Measurements from ENCODE around the gene NEURL1. TPM values are rescaled to one million over a fixed set of nuclear protein-coding genes. Genes with fewer than 3 reads are reported as not detected.

Gene NEURL1
- polyA plus RNA-seq, 3 donors, result 3.0 to 17.2 (median 3.3) TPM

DNA sequence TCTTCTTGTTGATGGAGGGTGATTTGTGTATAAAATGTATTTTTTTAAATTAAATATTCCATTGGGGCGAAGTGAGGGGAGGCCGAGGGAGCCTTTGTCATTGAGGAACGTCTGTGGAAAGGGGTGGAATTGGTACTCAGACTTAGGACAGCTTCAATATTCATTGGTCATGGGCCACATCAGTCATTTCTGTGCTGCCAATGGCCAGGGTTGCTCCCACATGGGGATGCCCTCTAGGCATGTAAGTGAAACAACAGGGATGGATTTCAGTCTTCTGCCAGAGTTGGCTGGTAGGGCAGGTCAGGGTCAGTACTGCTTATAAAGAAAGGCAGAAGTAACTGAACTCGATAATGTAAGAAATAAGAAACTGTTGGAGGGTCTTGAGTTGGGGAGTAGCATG, 47.2 kb downstream of the NEURL1 start:
- Histone ChIP-seq H3K4me2 (replicated peaks; ENCODE audit: extremely low read depth, low read length, poor library complexity, severe bottlenecking) (no peak overlapping the region), H3K27ac (ENCODE audit: low read depth in 1 of 2, low read length in 2 of 2) (no peak overlapping the region), H3K79me2 (ENCODE audit: insufficient read depth, low read length) (no peaks in the 10 kb centered on the region), H3K9me3 (replicated peaks in 1 of 2; ENCODE audit: control insufficient read depth in 1 of 2, insufficient read depth in 1 of 2, low read length in 2 of 2) (no peaks in the 10 kb centered on the region), H4K20me1 (ENCODE audit: insufficient read depth, low read length) (no peaks in the 10 kb centered on the region), H3K36me3 (replicated peaks in 1 of 2; ENCODE audit: control insufficient read depth in 1 of 2, insufficient read depth in 2 of 2, low read length in 2 of 2) (no peaks in the 10 kb centered on the region), H3K4me3 (replicated peaks in 1 of 3; ENCODE audit: low read depth in 2 of 3, low read length in 3 of 3) (no peak overlapping the region), H3K27me3 (ENCODE audit: control insufficient read depth in 2 of 2, insufficient read depth in 2 of 2, low read length in 2 of 2) (peaks cover 0 to 7% of the 10 kb centered on the region in 2 donors), H3K9ac (ENCODE audit: insufficient read depth, low read length, poor library complexity, severe bottlenecking) (no peak overlapping the region), H3K4me1 (ENCODE audit: control insufficient read depth in 1 of 2, insufficient read depth in 2 of 2, low read length in 2 of 2) (peaks cover 9 to 12% of the 10 kb centered on the region in 2 donors), H2AFZ (ENCODE audit: insufficient read depth, low read depth, low read length, poor library complexity, severe bottlenecking) (no peak overlapping the region)
- Mint-ChIP-seq H3K27me3 (ENCODE audit: low read depth in 3 of 3) (peaks cover 12 to 24% (median 14%) of the 10 kb centered on the region in 3 donors), H3K27ac (no peak overlapping the region), H3K4me1 (peaks cover 15% of the 10 kb centered on the region), H3K36me3 (no peaks in the 10 kb centered on the region), H3K9me3 (no peaks in the 10 kb centered on the region), H3K4me3 (no peak overlapping the region)
- WGBS (ENCODE audit: insufficient coverage), result 100% methylated on average over 4 of the region's 4 CpGs
- no peak for DNase-seq
- TF ChIP-seq, protein P1, sequence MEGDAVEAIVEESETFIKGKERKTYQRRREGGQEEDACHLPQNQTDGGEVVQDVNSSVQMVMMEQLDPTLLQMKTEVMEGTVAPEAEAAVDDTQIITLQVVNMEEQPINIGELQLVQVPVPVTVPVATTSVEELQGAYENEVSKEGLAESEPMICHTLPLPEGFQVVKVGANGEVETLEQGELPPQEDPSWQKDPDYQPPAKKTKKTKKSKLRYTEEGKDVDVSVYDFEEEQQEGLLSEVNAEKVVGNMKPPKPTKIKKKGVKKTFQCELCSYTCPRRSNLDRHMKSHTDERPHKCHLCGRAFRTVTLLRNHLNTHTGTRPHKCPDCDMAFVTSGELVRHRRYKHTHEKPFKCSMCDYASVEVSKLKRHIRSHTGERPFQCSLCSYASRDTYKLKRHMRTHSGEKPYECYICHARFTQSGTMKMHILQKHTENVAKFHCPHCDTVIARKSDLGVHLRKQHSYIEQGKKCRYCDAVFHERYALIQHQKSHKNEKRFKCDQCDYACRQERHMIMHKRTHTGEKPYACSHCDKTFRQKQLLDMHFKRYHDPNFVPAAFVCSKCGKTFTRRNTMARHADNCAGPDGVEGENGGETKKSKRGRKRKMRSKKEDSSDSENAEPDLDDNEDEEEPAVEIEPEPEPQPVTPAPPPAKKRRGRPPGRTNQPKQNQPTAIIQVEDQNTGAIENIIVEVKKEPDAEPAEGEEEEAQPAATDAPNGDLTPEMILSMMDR (IDR thresholded peaks at IDR 0.05), result no peak
- intact Hi-C loops (cut with micrococcal nuclease), result no loop called here

DNA sequence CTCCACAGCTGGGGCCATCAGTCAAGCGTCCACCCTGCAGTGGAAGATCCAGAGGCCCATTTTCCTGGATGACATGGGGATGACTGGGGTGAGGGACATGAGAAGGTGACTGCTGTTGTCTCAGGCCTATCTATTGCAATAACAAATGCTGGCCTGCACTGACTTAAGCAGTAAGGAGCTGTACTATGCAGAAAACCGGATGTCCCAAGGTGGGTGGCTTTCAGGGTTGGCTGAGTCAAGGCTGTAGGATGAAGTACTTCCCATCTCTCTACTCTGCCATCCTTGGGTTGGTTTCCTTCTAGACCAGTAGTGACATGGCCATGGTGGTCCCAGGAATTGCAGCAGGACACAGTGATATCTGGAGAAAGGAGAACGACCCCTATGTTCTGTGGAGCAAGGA, 48.1 kb downstream of the NEURL1 start:
- H3K36me3 ChIP-seq (replicated peaks in 1 of 2; ENCODE audit: control insufficient read depth in 1 of 2, insufficient read depth in 2 of 2, low read length in 2 of 2), result no peaks in the 10 kb centered on the region
- H3K4me1 ChIP-seq (ENCODE audit: control insufficient read depth in 1 of 2, insufficient read depth in 2 of 2, low read length in 2 of 2), result peaks cover 9 to 12% of the 10 kb centered on the region in 2 donors
- no peaks in the 10 kb centered on the region for H3K9me3 ChIP-seq (replicated peaks in 1 of 2; ENCODE audit: control insufficient read depth in 1 of 2, insufficient read depth in 1 of 2, low read length in 2 of 2)
- peaks cover 12 to 24% (median 14%) of the 10 kb centered on the region in 3 donors for H3K27me3 Mint-ChIP-seq (ENCODE audit: low read depth in 3 of 3)
- H2AFZ ChIP-seq (ENCODE audit: insufficient read depth, low read depth, low read length, poor library complexity, severe bottlenecking), result no peak overlapping the region
- TF ChIP-seq, protein P1 (IDR thresholded peaks at IDR 0.05), result no peak
- intact Hi-C loops (cut with micrococcal nuclease), result no loop called here
- no peaks in the 10 kb centered on the region for H3K9me3 Mint-ChIP-seq
- no peak for DNase-seq
- WGBS (ENCODE audit: insufficient coverage), result 100% methylated on average over 2 of the region's 3 CpGs
- no peak overlapping the region for H3K27ac Mint-ChIP-seq
- H3K79me2 ChIP-seq (ENCODE audit: insufficient read depth, low read length), result no peaks in the 10 kb centered on the region
- H3K4me2 ChIP-seq (replicated peaks; ENCODE audit: extremely low read depth, low read length, poor library complexity, severe bottlenecking), result no peak overlapping the region
- H3K4me1 Mint-ChIP-seq, result peaks cover 15% of the 10 kb centered on the region
- no peaks in the 10 kb centered on the region for H4K20me1 ChIP-seq (ENCODE audit: insufficient read depth, low read length)
- H3K27ac ChIP-seq (ENCODE audit: low read depth in 1 of 2, low read length in 2 of 2), result no peak overlapping the region
- no peak overlapping the region for H3K4me3 ChIP-seq (replicated peaks in 1 of 3; ENCODE audit: low read depth in 2 of 3, low read length in 3 of 3)
- H3K36me3 Mint-ChIP-seq, result no peaks in the 10 kb centered on the region
- H3K9ac ChIP-seq (ENCODE audit: insufficient read depth, low read length, poor library complexity, severe bottlenecking), result no peak overlapping the region
- peaks cover 0 to 7% of the 10 kb centered on the region in 2 donors for H3K27me3 ChIP-seq (ENCODE audit: control insufficient read depth in 2 of 2, insufficient read depth in 2 of 2, low read length in 2 of 2)
- no peak overlapping the region for H3K4me3 Mint-ChIP-seq
